Measurements from ENCODE around the gene RAB1B.
A peak's percentile ranks its signal among the peaks of the same experiment; 100 is the strongest.

Gene RAB1B

GRCh38 chr11:66268244-66268951, at the start of gene RAB1B:
TSS of gene RAB1B (plus strand) at chr11:66268639. CDS start at chr11:66268680, 41 bp downstream.
- no peak for TF ChIP-seq CTCF (IDR thresholded peaks at IDR 0.05; ENCODE audit: low read depth, low read length)
- H3K4me3 ChIP-seq (ENCODE audit: low read depth, low read length) = peak within 1 kb of the TSS; percentile 98

- no peak for TF ChIP-seq CTCF (IDR thresholded peaks at IDR 0.05; ENCODE audit: low read depth, low read length)
- no peak overlapping the region for H3K4me3 ChIP-seq (ENCODE audit: low read depth, low read length)
These were observed 49.4 kb upstream of the RAB1B start for GRCh38 chr11:66218846-66219620.

- TF ChIP-seq CTCF (IDR thresholded peaks at IDR 0.05; ENCODE audit: low read depth, low read length) = no peak
- H3K4me3 ChIP-seq (ENCODE audit: low read depth, low read length) = no peak overlapping the region
These were observed 48.4 kb upstream of the RAB1B start for GRCh38 chr11:66219846-66220565.

GRCh38 chr11:66220566-66220935, 47.9 kb upstream of the RAB1B start:
- H3K4me3 ChIP-seq (ENCODE audit: low read depth, low read length) = no peak overlapping the region
- TF ChIP-seq CTCF (IDR thresholded peaks at IDR 0.05; ENCODE audit: low read depth, low read length) = no peak

- no peak overlapping the region for H3K4me3 ChIP-seq (ENCODE audit: low read depth, low read length)
- no peak for TF ChIP-seq CTCF (IDR thresholded peaks at IDR 0.05; ENCODE audit: low read depth, low read length)
These were observed 47.4 kb upstream of the RAB1B start for GRCh38 chr11:66221012-66221411.

GRCh38 chr11:66221726-66222236, 46.7 kb upstream of the RAB1B start:
- H3K4me3 ChIP-seq (ENCODE audit: low read depth, low read length) = no peak overlapping the region
- TF ChIP-seq CTCF (IDR thresholded peaks at IDR 0.05; ENCODE audit: low read depth, low read length) = no peak

Measured in WI38 (cell line).